Left hindlimb (tissue), 1 donor: Measurements from ENCODE around the gene CLP1.
"Not testable (repeated sequence)": the region's sequence is repeated elsewhere in the genome, so short reads cannot be mapped to it uniquely, and the experiment has no call there.

Experiments
- DNase-seq: peaks from one replicate; pipeline ENCODE4 v3.0.0-alpha.2; 2018

Gene CLP1

GRCh38 chr11:57667117-57667735 is 9.7 kb downstream of the CLP1 start:
- peak; percentile 97 for DNase-seq

DNA sequence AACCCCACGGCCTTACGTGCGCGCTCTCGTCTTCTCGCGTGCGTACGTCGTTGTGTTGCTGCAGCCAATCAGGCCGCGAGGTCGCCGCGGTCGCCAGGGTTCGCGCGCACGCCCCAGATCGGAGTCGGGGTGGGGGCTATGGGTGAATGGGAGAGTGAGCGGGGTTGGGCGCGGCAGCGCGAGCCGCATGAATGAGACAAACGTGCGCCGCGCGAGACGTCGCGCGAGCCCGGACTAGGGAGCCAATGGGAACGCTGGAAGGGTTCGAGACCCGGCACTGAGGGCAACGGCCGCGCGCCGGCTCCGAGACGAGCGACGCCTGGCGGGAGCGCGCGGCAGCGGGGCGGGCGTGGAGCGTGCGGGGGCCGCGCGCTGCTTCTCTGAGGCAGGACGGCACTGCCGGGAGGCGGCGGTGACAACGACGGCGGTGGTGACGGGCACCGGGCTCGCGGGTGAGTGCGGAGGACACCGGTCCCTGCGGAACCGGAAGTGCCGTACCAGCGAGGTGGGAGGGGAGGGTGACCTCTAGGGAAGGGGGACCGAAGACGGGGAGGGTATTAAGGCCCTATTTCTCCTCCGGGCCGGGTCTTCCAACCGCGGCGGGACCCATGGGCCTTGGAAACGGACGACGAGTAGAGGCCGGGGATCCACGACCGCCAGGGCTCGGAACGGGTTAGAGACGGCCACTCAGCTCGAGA is 10.3 kb downstream of the CLP1 start, which contains the start of gene ZDHHC5:
Gene ZDHHC5, plus strand, starts transcription at position 379 of the 698 bp plus-strand sequence. CDS start 4,977 bp downstream, outside the sequence.
- DNase-seq: peak; percentile 100

DNA sequence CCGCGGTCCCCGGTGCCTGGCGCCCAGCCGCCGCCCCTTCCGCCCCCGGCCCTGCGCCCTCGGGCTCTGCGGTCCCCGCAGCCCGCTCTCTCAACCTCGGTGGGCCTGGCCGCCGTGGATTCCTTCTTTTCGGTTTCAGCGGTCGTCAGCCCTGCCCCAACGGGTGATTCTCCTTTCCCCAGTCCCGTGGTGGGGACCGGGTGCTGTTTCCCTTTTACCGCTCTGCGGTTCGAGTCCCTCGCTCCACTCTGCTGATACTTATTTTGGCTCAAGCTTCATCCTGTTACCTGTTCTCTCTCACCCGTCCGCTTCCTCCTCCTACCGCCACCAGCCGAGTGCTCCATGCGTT is 10.8 kb downstream of the CLP1 start:
- DNase-seq: no peak

- DNase-seq: no peak
These were observed 16.7 kb downstream of the CLP1 start for GRCh38 chr11:57674251-57674650.

- DNase-seq: no peak
These were observed 17.8 kb downstream of the CLP1 start for GRCh38 chr11:57675176-57675941.

DNA sequence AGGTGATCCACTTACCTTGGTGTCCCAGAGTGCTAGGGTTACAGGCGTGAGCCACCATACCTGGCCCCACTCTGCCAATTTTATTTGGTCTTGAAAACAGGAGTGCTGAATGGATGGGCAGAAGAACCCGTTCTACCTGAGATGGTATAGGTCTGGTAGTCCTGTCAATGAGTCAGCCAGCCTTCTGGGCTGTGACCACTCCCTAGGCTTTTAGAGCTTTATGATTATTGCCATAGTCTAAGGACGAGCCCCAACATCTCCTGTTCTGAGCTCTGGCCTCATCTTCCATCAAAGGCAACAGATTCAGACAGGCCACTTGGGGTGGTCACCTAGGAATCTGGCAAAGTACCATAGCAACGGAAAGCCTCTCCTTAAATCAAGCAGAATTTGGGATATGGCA is 21.8 kb downstream of the CLP1 start:
- no peak for DNase-seq

GRCh38 chr11:57680552-57680874 is 23.0 kb downstream of the CLP1 start:
- DNase-seq: no peak

GRCh38 chr11:57681168-57681567 is 23.6 kb downstream of the CLP1 start:
- no peak for DNase-seq

GRCh38 chr11:57690474-57690873 is 32.9 kb downstream of the CLP1 start:
- DNase-seq: not testable (repeated sequence)

DNA sequence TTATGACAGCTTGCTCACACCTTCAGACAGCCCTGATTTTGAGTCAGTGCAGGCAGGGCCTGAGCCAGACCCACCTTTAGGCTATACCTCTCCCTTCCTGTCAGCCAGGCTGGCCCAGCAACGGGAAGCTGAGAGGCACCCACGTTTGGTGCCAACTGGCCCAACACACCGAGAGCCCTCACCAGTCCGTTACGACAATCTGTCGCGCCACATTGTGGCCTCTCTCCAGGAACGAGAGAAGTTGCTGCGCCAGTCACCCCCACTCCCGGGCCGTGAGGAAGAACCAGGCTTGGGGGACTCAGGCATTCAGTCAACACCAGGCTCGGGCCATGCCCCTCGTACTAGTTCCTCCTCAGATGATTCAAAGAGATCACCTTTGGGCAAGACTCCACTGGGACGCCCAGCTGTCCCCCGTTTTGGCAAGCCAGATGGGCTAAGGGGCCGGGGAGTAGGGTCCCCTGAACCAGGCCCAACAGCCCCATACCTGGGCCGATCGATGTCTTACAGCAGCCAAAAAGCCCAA is 41.3 kb downstream of the CLP1 start:
- DNase-seq: no peak

- no peak for DNase-seq
These were observed 42.3 kb downstream of the CLP1 start for GRCh38 chr11:57699813-57700212.

DNA sequence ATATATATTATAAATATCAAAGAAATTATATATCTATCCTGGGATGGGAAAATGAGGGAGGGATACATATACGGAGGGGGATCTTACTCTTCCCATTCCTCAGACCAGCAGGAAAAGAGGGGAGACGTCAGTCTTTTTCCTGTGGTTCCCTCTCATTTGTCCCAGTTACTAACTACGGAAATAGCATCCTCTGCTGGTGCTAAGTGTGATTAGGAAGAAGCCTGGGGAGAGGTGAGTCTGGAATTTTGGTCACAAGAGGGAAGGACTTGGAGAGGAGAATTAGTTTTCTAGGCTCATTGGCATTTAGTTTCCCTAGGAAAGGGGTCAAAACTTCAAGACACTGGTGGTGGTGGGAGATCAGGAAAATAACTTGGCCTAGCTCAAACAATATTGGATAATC is 42.9 kb downstream of the CLP1 start:
- no peak for DNase-seq

DNA sequence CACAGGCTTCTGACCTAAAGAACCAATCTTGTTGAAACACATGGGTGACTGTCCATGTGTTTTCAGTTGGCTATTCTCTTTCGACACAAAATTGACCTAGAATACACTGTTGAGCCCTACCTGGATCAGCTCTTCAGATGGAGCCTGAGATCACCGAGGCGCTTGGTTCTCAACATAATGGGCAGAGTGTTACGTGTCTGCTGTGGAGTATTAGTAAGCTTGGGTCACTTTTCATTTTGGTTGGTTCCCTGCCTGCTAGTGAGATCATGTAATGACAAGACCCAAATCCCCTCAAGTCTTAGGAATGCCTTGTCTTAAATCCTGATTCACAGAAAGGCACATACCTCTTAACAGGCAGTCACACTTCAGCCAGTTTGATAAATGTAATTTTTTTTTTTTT is 45.8 kb downstream of the CLP1 start:
- DNase-seq: no peak

GRCh38 chr11:57704932-57705331 is 47.4 kb downstream of the CLP1 start:
- DNase-seq: no peak

GRCh38 chr11:57705432-57705831 is 47.9 kb downstream of the CLP1 start:
- not testable (repeated sequence) for DNase-seq

GRCh38 chr11:57709802-57710367 is 52.3 kb downstream of the CLP1 start:
- DNase-seq: no peak
